ENCODE measurements around the gene UGGT1.
"Not testable (repeated sequence)": the region's sequence is repeated elsewhere in the genome, so short reads cannot be mapped to it uniquely, and the experiment has no call there.

Gene UGGT1

DNA sequence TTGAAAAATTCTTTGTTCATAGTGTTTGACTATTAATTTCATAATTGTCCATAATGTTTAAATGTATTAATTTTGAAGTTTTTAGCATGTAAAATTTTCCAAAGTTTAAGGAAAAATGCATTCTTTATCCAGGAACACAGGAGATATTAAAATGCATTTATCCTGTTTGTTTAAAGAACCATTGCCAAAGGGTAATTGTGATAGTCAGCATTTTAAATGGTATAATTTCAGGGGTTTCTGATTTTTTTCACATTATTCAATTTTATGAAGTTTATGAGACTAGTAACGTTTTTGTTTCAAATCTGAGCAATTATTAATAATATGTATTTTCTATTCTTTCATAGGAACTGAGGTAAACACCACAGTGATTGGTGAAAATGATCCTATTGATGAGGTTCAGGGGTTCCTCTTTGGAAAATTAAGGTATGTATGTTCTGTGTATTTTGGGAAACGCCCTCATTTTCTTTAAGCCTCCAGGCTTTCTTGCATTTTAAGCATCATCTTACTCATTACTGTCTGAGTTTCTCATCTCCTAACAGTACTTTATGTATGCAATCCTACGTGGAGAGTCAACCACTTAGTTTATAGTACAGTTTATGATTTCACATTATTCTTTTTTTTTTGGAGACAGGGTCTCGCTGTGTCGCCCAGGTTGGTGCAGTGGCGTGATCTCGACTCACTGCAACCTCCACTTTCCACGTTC, 25.1 kb downstream of the UGGT1 start:
- no peak for DNase-seq (ENCODE audit: low spot score)

DNA sequence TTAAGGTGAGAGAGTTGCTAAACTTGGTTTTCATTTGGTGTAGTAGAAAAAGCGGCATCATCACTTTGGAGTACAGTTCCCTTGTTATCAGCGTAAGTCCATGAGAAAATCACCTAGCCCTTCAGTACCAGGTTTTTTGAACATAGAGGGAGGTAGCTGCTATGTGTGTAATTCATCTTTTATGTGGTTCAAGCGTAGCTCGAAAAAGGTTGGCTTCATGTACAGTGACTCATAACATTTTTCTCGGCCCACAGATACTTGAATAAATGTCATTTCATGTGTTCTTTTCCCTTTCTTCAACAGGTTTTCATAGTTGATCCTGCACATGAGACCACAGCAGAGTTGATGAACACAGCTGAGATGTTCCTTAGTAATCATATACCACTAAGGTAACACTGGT, 43.6 kb downstream of the UGGT1 start:
- DNase-seq (ENCODE audit: low spot score) = no peak

DNA sequence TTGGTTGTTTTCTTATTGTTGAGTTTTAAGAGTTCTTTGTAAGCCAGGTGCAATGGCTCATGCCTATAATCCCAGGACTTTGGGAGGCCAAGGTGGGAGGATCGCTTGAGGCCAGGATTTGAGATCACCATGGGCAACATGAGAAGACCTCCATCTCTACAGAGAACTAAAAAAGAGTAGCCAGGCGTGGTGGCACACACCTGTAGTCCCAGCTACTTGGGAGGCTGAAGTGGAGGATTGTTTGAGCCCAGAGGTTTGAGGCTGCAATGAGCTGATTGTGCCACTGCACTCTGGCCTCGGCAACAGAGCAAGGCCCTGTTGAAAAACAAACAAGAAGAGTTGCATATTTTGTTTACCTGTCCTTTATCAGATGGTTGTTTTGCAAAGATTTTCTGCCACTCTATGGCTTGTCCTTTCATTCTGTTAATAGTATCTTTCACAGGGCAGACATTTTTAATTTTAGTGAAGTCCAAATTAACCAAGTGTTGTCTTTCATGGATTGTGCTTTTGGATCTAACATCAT, 46.2 kb downstream of the UGGT1 start:
- no peak for DNase-seq (ENCODE audit: low spot score)

DNA sequence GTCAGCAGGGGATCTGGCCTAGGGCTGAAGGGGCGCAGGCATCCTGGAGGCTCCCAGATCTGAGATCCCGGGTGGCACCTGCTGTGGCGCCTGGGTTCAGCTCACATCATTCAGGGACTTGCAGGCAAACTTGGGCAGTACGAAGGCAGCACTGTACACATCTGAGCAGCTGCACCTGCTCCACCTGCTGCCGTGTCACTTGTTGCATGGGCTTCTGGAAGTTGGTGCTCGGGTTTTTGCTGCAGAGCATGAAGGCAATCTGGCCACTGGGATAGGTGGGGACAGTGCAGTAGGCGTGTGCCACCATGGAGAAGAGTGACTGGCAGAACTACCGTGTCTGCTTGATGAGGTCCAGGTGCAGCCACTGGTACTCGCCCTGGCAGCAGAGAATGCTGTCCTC, 48.6 kb downstream of the UGGT1 start:
- DNase-seq (ENCODE audit: low spot score) = no peak

DNA sequence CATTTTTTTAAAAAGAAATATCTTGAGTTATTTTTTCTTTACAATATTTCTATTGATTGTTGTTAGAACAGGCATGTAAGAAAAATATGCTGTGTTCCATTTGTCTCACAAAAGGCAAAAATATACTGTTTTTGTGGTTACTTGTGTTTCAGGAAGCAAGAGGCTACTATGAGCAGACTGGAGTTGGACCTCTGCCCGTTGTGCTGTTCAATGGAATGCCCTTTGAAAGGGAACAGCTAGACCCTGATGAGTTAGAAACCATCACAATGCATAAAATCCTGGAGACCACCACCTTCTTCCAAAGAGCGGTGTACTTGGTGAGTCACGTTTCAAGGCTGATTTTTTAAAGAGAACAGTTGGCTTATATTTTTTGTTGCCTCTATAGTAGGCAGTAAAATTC, 54.7 kb downstream of the UGGT1 start:
- no peak for DNase-seq (ENCODE audit: low spot score)

DNA sequence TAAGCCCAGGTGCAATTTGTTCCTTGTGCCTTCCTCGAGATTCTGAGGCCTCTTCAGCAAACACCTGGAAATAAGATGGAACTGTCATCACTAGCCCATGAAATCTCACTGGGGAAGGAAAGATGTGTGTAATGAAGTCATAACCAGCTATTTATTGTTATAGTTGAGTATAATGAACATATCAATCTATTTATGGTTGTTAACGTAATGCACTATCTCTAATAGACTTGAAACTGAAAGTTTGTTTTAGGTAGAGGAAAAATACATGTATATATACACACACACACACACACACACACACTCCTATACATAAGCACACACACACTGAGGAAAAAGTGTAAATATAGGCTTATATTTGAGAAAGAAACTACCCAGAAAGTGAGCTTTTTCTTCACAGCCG, 62.8 kb downstream of the UGGT1 start:
- no peak for DNase-seq (ENCODE audit: low spot score)

DNA sequence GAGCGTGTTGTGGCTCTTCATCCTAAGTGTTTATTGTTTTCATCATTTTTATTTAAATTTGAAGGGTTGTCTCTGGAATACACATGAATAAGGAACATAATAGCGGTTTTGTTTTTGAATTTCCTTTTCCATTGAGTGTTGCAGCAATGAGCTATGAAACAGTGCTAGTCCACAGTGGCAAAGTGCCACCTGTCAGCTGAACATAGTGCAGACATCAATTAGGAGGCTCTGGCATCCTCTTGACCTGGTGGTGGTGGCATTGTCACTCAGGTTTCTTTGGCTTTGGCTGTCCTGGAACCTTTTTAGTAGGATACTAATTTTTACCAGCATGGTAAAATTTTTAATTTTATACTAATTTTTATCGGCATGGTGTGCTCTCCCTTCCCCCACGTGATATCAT, 63.2 kb downstream of the UGGT1 start:
- DNase-seq (ENCODE audit: low spot score) = no peak

DNA sequence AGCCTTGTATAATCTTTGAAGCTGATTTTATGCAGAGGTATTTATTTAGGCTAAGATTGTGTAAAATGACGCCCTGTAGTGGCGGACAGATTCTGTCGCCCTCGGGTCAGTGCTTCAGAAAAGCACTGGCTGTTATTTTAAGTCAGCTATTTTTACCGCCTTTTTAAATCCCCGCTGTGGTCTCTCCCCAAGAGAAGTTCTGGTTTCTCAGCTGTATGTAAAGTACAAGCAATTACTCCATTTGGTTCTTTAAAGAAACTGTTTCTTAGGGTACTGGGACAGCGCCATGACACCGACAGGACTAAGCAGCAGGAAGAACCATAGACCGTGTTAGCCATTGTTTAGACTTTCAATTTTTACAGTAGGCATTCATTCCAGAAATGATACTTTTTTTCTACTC, 65.0 kb downstream of the UGGT1 start:
- DNase-seq (ENCODE audit: low spot score) = no peak

DNA sequence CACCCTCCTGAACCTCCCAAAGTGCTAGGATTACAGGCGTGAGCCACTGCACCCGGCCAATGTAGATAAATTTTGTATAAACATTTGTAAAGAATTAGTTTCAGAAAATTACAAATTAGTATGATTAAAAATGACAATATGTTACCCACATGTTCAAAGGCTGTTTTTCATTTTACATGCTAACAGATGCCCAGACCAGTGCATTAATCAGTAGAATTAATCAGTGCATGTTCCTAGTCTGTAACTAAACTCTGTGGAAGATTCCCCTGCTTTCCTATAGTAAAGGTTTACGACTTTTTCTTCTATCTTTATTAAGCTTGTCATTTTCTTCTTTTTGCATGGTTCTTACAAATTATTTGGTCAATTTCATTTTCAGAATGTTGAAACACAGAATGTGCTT, 65.8 kb downstream of the UGGT1 start:
- DNase-seq (ENCODE audit: low spot score) = no peak

DNA sequence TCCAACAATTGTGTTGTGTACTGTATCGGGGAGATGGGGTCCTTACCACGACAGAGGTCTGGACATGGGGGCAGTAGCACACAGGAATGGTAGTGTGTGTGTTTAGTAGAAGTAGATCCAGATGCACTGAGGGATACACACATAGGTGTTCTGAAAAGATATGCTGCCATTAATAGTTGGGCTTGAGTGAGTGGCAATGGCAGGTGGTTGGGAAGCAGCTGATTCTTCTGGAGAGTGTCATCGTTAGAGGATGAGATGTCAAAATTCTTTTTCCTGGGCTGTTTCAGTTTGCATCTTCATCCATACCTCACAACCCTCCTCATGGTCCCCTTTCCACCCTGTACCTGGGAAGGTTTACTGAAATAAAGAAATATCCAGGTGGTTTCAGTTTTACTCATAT, 66.6 kb downstream of the UGGT1 start:
- DNase-seq (ENCODE audit: low spot score) = no peak

DNA sequence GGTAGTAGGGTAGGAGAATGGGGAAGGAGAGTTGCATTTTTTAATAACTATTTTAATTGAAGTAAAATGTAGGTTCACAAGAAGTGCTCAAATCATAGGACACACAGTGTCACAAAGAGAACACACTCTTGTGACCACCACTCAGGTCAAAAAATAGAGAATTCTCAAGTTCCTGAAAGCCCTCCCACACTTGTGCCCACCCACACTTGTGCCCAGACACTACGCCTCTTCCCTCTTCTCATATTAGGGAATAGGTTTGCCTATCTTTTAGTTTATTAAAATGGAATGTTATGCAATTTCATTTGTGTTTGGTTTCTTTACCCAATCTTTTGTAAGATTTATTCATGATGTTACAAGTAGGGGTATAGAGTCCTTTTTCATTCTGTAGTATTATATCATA, 67.2 kb downstream of the UGGT1 start:
- no peak for DNase-seq (ENCODE audit: low spot score)

DNA sequence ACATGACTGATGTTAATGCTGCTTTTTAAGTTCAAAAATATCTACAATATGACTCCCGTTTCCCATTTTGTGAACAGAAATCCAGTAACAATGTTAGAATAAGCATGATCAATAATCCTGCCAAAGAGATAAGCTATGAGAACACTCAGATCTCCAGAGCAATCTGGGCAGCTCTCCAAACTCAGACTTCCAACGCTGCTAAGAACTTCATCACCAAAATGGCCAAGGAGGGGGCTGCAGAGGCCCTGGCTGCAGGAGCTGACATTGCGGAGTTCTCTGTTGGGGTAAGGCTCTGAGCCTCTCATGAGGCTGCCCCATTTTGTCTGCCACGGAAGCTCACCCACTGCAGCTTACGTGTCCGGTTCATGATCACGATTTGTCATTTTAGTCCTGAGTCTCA, 68.4 kb downstream of the UGGT1 start:
- no peak for DNase-seq (ENCODE audit: low spot score)

DNA sequence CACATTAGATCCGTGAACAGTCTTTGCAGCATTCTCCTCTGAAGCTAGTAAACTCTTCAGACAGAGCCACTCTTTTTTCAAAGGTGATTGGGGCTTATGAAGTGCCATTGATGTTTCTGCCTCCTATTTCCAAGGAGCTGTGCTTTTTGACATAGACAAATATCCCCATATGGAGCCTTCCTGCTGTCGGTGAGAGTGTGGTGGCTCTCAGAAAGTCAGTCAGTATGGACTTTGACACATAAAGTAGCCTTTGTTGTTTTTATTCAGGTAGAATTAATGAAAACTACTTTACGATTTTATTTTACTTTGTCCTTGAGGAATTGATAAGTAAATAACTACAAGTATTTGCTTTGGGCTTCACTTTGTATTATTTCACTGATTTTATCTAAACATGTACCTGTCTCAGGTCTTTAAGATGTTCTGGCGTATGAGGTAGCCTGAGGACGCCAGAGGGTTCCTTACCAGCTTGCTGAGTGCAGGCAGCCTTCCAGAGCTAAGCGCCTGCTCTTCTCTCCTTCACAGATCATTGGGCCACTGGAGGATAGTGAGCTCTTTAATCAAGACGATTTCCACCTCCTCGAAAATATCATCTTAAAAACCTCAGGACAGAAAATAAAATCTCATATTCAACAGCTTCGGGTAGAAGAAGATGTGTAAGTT, 69.7 kb downstream of the UGGT1 start:
- no peak for DNase-seq (ENCODE audit: low spot score)

DNA sequence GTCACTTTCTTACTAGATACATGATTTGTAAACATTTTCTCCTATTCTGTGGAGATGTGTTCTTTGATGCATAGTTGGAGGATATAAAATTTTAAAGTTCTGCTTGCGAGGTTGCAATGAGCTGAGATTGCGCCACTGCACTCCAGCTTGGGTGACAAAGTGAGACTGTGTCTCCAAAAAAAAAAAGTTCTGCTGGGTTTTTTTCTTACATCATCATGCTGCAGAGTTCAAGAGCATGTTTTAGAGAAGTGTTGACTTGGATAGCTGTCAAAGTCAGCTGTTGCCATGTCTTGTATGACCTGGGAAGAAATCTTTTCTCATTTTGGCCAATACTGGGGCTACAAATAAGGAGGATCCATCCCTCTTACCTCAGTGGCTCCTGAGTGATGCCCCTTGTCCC, 71.3 kb downstream of the UGGT1 start:
- no peak for DNase-seq (ENCODE audit: low spot score)

DNA sequence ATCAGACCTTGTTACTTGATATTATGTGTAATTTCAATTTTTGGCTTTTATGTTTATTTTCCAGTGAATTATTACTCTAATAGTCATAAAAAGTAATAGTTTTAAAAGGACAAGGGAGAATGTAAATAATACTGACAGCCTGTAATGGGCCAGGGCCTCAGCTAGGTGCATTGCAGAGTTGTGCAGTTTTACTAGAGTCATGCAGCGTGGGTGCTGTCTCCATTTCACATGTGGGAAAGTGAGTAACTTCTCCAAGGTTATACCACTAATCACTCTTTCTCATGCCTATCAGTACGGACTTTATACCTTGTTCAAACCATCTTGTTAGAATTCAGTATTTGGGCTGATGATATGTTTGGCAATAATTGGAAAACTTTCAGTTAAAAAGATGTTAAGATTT, 73.3 kb downstream of the UGGT1 start:
- no peak for DNase-seq (ENCODE audit: low spot score)

DNA sequence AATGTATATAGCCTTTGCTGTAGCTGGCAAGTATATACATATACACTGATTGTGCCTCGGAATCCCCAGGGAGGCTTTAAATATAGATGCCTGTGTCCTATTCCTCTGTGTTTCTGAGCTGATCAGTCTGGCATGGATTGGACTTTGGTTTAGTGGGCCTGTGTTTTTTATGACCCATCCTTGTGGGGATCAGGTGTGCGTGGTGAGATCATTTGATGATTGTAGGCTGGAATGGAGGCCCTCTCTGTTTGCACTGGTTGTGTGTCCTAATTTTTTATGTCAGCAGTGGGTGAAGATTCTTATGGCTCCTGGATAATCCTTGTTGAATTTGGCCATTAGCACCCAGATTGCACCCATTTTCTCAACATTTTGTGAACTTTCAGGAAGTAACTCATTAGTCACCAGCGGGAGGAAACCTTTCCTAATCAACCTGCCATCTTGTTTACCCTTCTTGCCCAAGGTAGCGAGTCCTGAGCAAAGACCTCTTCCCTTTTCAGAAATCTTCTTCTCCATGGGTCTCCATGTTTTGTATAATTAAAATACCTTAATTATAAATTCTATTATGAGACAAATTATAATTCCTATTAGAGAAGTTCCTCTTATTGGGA, 75.8 kb downstream of the UGGT1 start:
- no peak for DNase-seq (ENCODE audit: low spot score)

DNA sequence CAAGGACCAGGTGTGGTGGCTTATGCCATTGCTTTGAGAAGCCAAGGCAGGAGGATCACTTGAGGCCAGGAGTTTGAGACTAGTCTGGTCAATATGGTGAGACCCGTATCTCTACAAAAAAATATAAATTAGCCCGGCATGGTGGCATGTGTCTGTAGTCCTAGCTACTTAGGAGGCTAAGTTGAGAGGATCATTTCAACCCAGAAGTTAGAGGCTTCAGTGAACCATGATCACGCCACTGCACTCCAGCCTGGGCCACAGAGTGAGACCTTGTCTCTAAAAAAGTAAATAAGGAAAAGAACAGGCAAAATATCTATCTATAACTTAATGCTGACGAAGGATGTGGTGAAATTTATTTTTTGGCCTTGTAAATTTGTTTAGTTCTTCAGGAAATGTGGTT, 78.1 kb downstream of the UGGT1 start:
- DNase-seq (ENCODE audit: low spot score) = no peak

DNA sequence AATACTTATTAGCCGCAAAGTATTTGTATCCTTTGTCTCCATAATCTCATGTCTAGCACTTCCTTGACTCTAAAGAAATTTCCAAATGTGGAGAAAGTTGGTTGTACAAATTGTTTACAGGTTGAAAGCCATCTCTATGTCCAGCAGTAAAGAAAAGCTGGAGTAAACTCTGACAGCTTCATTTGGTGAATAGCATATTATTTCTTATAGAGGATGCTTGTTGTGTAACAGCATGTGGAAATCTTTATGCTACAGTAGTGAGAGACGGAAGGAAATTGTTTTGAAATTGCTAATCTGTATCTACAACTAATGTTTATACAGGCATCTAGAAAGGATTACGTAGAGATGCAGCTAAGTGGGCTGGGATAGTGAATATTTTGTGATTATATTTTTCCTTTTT, 78.5 kb downstream of the UGGT1 start:
- no peak for DNase-seq (ENCODE audit: low spot score)

DNA sequence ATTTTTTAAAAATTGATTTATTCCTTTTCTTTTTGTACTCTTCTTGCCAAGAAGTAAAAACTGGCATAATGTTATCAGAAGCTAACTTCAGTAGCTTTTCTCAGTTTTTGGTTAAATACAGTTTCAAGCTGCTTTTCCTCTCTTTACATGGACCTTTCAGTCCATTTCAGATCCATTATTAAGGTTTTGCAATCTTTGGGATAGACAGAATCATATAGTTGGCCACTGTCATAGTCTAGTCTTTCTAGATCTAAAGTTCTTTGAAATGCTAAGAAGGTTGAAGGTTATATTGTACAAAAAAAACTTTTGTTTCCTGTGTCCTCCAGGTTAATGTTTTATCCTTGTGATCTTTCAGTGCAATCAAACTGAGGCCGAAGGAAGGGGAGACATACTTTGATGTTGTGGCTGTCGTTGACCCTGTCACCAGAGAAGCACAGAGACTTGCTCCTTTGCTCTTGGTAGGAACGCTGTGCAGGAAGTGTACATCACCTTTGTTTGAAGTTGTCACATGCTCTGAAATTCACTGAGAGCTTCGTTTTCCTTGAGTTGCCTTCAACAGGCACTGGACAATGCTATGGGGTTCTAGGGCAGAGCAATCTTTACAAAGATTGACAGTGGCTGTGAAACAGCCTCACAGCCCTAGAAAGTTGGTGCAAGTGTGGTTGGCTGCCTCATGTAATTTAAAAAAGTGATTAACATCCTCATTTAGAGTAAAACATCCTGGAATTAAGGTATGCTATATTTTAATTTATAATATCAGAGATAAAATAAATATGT, 79.1 kb downstream of the UGGT1 start:
- no peak for DNase-seq (ENCODE audit: low spot score)

DNA sequence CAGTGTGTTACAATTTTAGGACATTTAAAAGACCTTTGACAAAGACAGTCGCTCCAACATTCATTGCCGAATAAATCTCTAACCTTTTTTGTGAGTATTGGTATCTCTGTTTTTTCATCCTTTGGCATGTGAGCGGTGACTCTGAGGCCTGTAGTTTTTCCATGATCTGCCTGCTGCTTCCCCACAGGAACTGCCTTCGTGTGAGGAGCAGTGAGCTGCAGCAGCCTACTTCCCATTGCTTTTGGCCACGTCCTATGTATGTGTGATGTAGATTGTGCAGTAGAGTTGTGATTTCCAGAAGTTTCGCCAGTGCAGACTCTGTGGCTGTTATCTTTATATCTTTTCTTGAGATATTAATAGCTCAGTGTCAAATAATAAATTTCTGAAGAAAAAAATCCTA, 79.8 kb downstream of the UGGT1 start:
- no peak for DNase-seq (ENCODE audit: low spot score)

DNA sequence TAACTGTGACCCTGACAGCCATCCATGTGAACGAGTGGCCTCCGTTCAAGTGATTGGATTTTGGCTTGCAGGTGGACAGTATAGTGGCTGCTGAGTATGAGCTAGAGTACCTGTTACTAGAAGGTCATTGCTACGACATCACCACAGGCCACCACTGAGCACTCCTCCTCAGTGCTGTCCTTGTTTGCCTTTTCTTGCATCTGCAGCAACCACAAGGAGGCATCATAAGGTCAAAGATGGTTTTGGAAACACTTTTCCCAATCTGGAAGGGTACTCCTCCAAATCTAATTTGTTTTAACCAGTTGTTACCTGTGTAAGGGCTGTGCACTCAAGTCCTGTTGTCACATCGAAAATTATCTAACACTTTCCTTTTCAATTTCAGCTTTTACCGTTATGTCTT, 81.2 kb downstream of the UGGT1 start:
- DNase-seq (ENCODE audit: low spot score) = no peak

DNA sequence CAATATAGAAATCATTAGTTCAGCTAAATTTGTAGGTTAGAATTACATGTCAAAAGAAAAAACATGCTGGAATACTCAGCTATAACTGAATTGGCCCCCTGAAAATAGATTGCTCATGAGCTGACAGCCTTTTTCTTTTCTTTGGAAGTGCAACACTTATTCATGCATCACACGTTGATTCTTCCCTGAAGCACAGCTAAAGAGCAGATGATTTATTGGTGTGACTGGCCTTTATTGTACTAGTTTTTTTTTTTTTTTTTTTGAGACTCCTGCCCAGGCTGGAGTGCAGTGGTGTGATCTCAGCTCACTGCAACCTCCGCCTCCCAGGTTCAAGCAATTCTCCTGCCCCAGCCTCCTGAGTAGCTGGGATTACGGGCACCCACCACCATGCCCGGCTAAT, 83.1 kb downstream of the UGGT1 start:
- not testable (repeated sequence) for DNase-seq (ENCODE audit: low spot score)

DNA sequence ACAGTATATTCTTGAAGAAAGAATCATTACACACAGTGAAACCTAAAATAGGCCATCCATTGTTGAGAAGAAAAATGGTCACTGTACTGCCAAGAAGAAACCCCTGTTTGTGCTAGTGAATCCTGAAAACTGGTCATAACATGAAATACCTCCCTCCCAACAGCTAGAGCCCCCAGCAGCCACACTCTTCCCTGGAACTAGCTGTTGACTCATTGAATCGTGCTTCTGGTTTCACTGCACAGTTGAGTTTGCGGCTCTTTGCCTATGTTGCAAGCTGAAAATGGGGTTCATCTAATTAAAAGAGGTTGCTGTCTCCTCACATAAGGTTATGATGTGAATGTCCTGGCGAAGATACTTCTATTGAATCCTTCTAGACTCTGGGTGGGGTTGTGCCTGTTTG, 86.3 kb downstream of the UGGT1 start:
- no peak for DNase-seq (ENCODE audit: low spot score)
